GM19455 (cell line): ENCODE data around the gene ZSWIM9.
"Not testable (repeated sequence)": the region's sequence is repeated elsewhere in the genome, so short reads cannot be mapped to it uniquely, and the experiment has no call there.

Source experiments
- ATAC-seq: cut with Tn5 transposase; IDR thresholded peaks from one replicate; pipeline ENCODE4 v1.9.1; 2021; ENCODE audit not compliant: unreplicated experiment

Gene ZSWIM9

DNA sequence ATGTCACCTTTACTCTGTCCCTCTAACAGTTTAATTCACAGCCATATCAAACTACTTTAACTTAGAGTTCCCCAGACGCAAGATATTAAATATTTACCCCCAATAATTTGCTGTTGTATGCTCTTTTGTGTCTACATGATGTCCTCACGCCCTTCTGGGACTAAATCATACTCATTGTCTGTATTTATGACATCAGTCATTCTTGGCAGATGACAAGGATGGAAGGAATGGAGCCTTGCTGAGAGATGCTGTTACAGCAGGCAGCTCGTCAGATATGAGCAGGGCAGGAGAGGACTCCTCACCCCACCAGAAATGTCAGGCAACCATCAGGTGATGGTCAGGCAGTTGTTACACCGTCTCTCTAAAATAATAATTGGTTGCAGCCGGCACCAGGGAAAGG lies 43.5 kb downstream of the ZSWIM9 start:
- no peak for ATAC-seq

DNA sequence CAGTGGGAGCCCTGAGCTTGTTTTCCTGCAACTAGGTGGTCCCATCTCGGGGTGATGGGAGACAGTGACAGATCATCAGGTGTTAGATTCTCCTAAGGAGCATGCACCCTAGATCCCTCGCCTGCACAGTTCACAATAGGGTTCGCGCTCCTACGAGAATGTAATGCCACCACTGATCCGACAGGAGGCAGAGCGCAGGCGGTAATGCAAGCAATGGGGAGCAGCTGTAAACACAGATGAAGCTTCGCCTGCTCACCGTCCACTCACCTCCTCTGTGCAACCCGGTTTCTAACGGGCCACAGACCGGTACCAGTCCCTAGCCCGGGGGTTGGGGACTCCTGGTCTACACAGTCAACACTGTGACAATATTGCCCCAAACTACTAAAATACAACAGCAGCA lies 46.5 kb downstream of the ZSWIM9 start:
- ATAC-seq: no peak

DNA sequence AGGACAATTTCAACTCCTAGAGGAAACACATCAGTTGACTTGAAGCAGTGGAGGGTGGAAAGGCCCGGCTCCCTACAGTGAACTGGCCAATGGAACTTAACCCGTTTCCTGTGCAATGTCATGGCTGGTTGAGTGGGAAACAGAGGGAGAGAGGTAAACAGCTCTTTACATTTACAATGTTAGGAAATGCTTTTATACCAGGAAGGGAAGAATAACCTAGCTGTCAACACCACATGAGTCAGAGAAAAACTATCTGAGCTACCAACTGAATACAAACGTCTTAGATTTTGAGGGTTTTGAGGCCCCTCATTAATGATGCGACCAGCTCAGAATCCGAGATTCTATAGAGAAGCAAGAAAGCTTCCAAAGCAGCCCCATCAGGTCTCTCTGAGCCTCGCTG lies 48.5 kb downstream of the ZSWIM9 start:
- ATAC-seq: no peak

DNA sequence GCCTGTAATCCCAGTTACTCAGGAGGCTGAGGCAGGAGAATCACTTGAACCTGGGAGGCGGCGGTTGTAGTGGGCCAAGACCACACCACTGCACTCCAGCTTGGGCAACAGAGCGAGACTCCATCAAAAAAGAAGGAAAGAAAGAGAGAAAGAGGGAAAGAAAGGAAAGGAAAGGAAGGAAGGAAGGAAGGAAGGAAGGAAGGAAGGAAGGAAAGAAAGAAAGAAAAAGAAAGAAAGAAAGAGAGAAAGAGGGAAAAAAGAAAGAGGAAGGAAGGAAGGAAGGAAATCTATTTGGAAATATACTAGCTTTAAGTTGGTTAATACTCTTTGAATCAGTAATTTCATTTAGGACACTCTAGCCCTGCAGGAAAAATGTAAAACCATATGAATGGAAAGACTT lies 50.3 kb downstream of the ZSWIM9 start:
- not testable (repeated sequence) for ATAC-seq

DNA sequence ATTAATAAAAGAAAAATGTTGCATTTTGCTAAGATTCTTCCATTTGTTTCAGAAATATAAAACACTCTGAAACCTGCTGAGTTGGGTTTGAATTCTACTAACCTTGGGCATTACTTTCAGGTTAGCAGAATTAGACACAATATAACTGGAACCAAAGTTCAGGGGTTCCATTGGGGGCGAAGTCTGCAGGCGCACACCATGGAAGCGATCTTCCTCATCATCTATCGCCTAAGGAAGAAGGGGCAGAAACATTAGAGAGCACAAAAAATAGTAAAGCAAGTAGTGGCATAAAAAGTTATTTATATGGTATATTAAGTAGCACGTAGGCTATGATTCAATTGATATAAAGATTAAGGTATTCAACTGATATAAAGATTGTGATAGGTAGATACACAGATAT lies 51.1 kb downstream of the ZSWIM9 start:
- ATAC-seq: no peak

DNA sequence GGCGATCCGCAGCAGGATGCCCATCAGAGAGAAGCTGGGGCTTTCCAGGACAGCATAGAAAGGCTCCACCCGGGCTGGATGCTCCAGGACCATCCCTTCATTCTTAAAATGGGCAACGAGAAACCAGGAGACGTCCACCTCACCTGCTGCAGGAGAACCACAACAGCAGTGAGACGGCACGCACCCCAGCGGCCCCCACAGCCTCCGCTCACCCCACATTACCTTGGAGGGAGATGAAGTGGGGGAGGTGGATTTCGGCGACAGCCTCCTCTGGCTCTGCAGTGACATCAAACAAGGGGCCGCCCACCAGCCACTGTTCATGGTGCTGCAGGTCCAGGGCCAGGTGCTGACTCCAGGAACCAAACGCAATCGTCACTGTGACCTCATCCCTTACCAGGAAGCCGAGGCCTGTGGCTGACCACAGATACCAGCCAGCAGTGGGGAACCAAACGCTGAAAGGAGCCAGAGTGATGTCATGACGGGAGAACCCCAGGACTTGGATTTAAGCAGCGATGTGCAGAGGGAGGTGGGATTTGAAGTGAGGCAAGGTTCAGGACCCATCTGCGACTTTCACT lies 60.2 kb downstream of the ZSWIM9 start:
- ATAC-seq: no peak

DNA sequence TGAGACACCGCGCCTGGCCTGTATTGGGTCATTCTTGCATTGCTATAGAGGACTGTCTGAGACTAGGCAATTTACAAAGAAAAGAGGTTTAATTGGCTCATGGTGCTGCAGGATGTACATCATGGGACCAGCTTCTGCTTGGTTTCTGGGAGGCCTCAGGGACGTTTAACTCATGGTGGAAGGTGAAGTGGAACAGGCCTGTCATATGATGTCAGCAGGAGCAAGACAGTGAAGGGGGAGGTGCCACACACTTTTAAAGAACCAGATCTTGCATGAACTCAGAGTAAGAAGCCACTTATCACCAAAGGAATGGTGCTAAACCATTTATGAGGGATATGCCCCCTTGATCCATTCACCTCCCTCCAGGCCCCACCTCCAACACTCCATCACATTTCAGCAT lies 66.6 kb downstream of the ZSWIM9 start:
- ATAC-seq: no peak

DNA sequence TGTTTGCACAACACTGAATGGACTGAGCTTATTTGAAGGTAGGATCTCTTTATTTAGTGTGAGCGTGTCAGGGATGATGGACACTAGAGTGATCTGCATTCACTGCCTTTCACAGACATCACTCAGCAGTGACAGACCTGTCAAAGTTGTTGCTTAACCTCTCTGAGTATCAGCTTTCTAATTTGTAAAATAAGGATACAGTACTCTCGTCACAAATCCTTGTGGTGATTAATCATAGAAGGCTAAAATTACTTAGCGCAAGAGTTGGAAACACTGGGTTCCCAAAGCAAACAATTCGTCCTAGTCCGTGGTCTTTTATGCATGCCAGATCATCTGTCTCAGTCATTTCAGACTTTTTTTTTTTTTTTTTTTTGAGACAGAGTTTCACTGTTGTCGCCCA lies 68.6 kb downstream of the ZSWIM9 start:
- ATAC-seq: no peak

DNA sequence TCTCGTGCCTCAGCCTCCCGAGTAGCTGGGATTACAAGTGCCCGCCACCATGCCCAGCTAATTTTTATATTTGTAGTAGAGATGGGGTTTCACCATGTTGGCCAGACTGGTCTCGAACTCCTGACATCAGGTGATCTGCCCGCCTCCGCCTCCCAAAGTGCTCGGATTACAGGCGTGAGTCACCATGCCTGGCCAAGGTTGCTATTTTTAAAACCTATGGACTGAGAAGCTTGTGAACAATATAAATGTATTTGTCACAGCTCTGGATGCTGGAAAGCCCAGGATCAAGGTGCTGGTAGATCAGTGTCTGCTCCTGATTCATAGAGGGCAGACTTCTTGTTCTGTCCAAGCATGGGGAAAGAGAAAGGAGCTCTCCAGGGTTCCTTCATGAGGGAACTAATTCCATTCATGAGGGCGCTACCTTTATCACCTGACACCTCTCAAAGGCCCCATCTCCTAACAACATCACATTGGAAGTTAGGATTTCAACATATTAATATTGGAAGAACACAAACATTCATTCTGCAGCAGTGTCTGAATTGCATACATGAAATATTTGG lies 69.2 kb downstream of the ZSWIM9 start:
- ATAC-seq: no peak

DNA sequence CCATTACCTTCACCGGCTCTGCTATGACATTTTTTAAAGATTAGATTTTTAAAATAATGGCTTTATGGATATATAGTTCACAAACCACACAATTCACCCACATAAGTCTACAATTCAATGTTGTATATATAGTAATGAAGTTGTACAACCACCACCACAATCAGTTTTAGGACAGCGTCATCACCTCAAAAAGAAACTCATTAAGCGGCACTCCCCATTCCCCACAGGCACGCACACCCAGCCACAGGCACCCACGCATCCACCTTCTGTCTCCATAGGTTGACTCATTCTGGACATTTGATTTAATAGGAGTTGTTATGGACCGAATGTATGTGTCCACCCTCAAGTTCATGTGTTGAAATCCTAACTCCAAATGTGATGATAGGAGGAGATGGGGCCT lies 71.3 kb downstream of the ZSWIM9 start:
- not testable (repeated sequence) for ATAC-seq

DNA sequence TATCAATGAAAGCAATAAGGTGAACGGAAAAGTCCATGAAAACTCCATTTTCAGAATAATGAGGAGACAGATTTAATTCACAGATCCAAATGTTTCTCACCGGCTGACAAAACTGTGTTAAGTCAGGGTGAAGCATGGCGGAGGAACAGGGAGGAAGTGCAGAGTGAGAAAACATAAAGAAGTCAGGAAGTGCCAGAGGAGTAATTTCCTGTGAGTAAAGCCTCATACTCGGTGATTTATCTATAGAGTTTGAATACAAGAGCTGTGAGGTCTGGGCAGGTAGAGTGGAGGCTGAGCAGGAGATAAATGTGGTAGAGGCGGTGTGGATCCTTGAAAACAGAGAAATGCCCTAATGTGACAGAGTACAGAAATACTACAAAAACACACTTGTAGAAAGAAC lies 73.8 kb downstream of the ZSWIM9 start:
- ATAC-seq: no peak

DNA sequence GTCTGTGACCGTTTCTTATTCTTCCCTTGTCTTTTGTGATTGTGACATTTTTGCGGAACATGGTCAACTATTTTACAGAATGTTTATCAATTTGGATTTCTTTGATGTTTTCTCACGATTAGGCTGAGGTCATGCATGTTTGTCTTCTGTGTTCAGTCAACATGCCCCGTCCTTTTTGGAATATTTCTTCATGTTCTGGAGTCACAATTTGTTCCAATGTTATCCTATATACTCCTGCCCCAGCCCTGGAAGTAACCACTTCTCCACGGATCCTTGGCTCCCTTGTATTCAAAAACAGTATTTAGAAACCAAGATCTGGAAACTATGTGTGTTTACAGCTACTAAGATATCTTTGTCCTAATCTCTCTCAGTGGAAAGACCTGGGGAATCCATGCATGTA lies 75.6 kb downstream of the ZSWIM9 start:
- no peak for ATAC-seq

DNA sequence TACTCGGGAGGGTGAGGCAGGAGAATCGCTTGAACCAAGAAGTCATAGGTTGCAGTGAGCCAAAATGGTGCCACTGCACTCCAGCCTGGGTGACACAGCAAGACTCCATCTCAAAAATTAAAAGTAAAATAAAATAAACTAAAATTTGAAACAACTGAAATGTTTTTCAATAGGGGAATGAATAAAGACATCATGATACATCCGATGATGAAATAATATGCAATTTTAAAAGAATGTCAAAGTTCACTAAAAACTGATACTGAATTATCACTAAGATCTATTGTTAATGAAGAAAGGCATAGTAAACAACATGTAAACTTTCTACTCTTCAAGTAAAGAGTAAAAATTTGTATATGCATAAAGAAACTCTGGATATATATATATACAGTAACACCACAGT lies 76.7 kb downstream of the ZSWIM9 start:
- no peak for ATAC-seq
